H9 (cell line): Measurements from ENCODE around the gene CSNK1A1L. TPM values are rescaled to one million over a fixed set of nuclear protein-coding genes. Genes with fewer than 3 reads are reported as not detected.

ENCODE experiments used
- DNase-seq: peaks from one replicate; pipeline ENCODE4 v3.0.0-alpha.2; 2017
- H2AFZ ChIP-seq: one replicate; pipeline ENCODE4 v1.6.1; 2013; ENCODE audit warnings: mild to moderate bottlenecking, low read length, control low read depth, moderate library complexity
- H2AK5ac ChIP-seq: 2 replicates; pipeline ENCODE4 v1.6.1; 2013; ENCODE audit warnings: low read length, control low read depth, mixed read lengths; ENCODE audit not compliant: insufficient read length
- H2BK120ac ChIP-seq: one replicate; pipeline ENCODE4 v1.6.1; 2013; ENCODE audit warnings: low read depth, mild to moderate bottlenecking, low read length, control low read depth, inconsistent platforms; ENCODE audit not compliant: poor library complexity, severe bottlenecking
- H2BK12ac ChIP-seq: 2 replicates; pipeline ENCODE4 v1.6.1; 2013; ENCODE audit warnings: low read length, control low read depth, mixed read lengths, low read depth; ENCODE audit not compliant: insufficient read length
- H2BK15ac ChIP-seq: 2 replicates; pipeline ENCODE4 v1.6.1; 2013; ENCODE audit warnings: low read depth, low read length, control low read depth
- H2BK20ac ChIP-seq: one replicate; pipeline ENCODE4 v1.6.1; 2013; ENCODE audit warnings: low read depth, mild to moderate bottlenecking, low read length, control low read depth, inconsistent platforms; ENCODE audit not compliant: poor library complexity, severe bottlenecking
- H2BK5ac ChIP-seq: 2 replicates; pipeline ENCODE4 v1.6.1; 2013; ENCODE audit warnings: low read length, control low read depth, mixed read lengths; ENCODE audit not compliant: insufficient read length
- H3K14ac ChIP-seq: 2 replicates; pipeline ENCODE4 v1.6.1; 2013; ENCODE audit warnings: low read length, control low read depth; ENCODE audit not compliant: insufficient read depth
- H3K18ac ChIP-seq: 2 replicates; pipeline ENCODE4 v1.6.1; 2013; ENCODE audit warnings: low read depth, mild to moderate bottlenecking, mixed read lengths, low read length, control low read depth; ENCODE audit not compliant: insufficient read length
- H3K23ac ChIP-seq: 2 replicates; pipeline ENCODE4 v1.6.1; 2013; ENCODE audit warnings: low read length, control low read depth, mixed read lengths, low read depth; ENCODE audit not compliant: insufficient read length
- H3K23me2 ChIP-seq: 2 replicates; pipeline ENCODE4 v1.6.1; 2013; ENCODE audit warnings: low read depth, mild to moderate bottlenecking, mixed read lengths, low read length, control low read depth; ENCODE audit not compliant: insufficient read length, poor library complexity, severe bottlenecking
- H3K27ac ChIP-seq: 2 replicates; pipeline ENCODE4 v1.5.1; 2013; ENCODE audit warnings: low read length, control low read depth, mixed read lengths, low read depth; ENCODE audit not compliant: insufficient read length
- H3K27me3 ChIP-seq: 2 replicates; pipeline ENCODE4 v1.6.1; 2013; ENCODE audit warnings: low read length, control low read depth, inconsistent platforms; ENCODE audit not compliant: insufficient read depth
- H3K4ac ChIP-seq: 2 replicates; pipeline ENCODE4 v1.6.1; 2013; ENCODE audit warnings: low read depth, mild to moderate bottlenecking, control low read depth, inconsistent platforms, low read length, moderate library complexity
- H3K4me1 ChIP-seq: 2 replicates; pipeline ENCODE4 v1.6.1; 2013; ENCODE audit warnings: low read length, control low read depth, inconsistent platforms; ENCODE audit not compliant: insufficient read depth
- H3K4me2 ChIP-seq: 2 replicates; pipeline ENCODE4 v1.6.1; 2013; ENCODE audit warnings: low read length, control low read depth, mixed read lengths; ENCODE audit not compliant: insufficient read length, insufficient read depth
- H3K56ac ChIP-seq: 2 replicates; pipeline ENCODE4 v1.6.1; 2013; ENCODE audit warnings: low read depth, mild to moderate bottlenecking, mixed read lengths, low read length, control low read depth; ENCODE audit not compliant: insufficient read length
- H3K79me1 ChIP-seq: 2 replicates; pipeline ENCODE4 v1.6.1; 2013; ENCODE audit warnings: low read depth, mild to moderate bottlenecking, moderate library complexity, low read length, control low read depth, inconsistent platforms; ENCODE audit not compliant: insufficient read depth, poor library complexity, severe bottlenecking
- H3K79me2 ChIP-seq: 2 replicates; pipeline ENCODE4 v1.6.1; 2013; ENCODE audit warnings: low read length, control low read depth, inconsistent platforms; ENCODE audit not compliant: insufficient read depth
- H3K9ac ChIP-seq: 2 replicates; pipeline ENCODE4 v1.6.1; 2013; ENCODE audit warnings: low read length, control low read depth, mixed read lengths; ENCODE audit not compliant: insufficient read length; ENCODE audit errors: extremely low read depth
- H3K9me3 ChIP-seq: one replicate; pipeline ENCODE4 v1.6.1; 2013; ENCODE audit warnings: low read depth, low read length, inconsistent platforms; ENCODE audit not compliant: control insufficient read depth
- H3T11ph ChIP-seq: one replicate; pipeline ENCODE4 v1.6.1; 2013; ENCODE audit warnings: mild to moderate bottlenecking, low read length, control low read depth, inconsistent platforms
- H4K20me1 ChIP-seq: one replicate; pipeline ENCODE4 v1.6.1; 2013; ENCODE audit not compliant: control insufficient read depth, insufficient read length, insufficient read depth
- H4K5ac ChIP-seq: 2 replicates; pipeline ENCODE4 v1.6.1; 2013; ENCODE audit warnings: low read depth, mild to moderate bottlenecking, mixed read lengths, low read length, control low read depth; ENCODE audit not compliant: insufficient read length
- H4K8ac ChIP-seq: replicated peaks from 2 replicates; pipeline ENCODE4 v1.6.1; 2013; ENCODE audit warnings: low read length, control low read depth, mixed read lengths, low read depth; ENCODE audit not compliant: insufficient read length
- H4K91ac ChIP-seq: 2 replicates; pipeline ENCODE4 v1.6.1; 2013; ENCODE audit warnings: low read depth, mild to moderate bottlenecking, moderate library complexity, mixed read lengths, low read length, control low read depth; ENCODE audit not compliant: insufficient read length
- H3K27ac Mint-ChIP-seq, 3 experiments: 2 replicates in 2 of 3; 3 replicates in 1 of 3; pipeline ENCODE4 v1.8.0; 2020 to 2021; ENCODE audit warnings: mixed read lengths in 3 of 3, mild to moderate bottlenecking in 1 of 3, moderate library complexity in 1 of 3
- H3K27me3 Mint-ChIP-seq: 2 replicates; pipeline ENCODE4 v1.8.0; 2021; ENCODE audit warnings: low read depth, mild to moderate bottlenecking, moderate library complexity, mixed read lengths
- H3K36me3 Mint-ChIP-seq, 3 experiments: 2 replicates in 2 of 3; 3 replicates in 1 of 3; pipeline ENCODE4 v1.8.0; 2020 to 2021; ENCODE audit warnings: low read depth in 3 of 3, mixed read lengths in 3 of 3; ENCODE audit not compliant: insufficient read depth in 1 of 3
- H3K4me1 Mint-ChIP-seq, 2 experiments: 2 replicates each; pipeline ENCODE4 v1.8.0; 2020; ENCODE audit warnings: mixed read lengths in 2 of 2
- H3K4me3 Mint-ChIP-seq, 2 experiments: 2 replicates in 1 of 2; 3 replicates in 1 of 2; pipeline ENCODE4 v1.8.0; 2020 to 2021; ENCODE audit warnings: mild to moderate bottlenecking in 2 of 2, mixed read lengths in 2 of 2, moderate library complexity in 1 of 2
- H3K9me3 Mint-ChIP-seq, 2 experiments: 2 replicates in 1 of 2; 3 replicates in 1 of 2; pipeline ENCODE4 v1.8.0; 2020; ENCODE audit warnings: mild to moderate bottlenecking in 2 of 2, mixed read lengths in 2 of 2, moderate library complexity in 1 of 2
- WGBS: extraction: QIAGEN DNeasy Blood & Tissue Kit; methylation state at CpG from one replicate; pipeline ENCODE4 v1.1.7; 2013; ENCODE audit warnings: missing lambda C conversion rate, low lambda C conversion rate, mixed read lengths; ENCODE audit not compliant: insufficient read length; ENCODE audit errors: extremely low coverage; 5-methylcytosine and 5-hydroxymethylcytosine counted together
- total RNA-seq: library from RNA; stranded (reverse); gene quantifications from 2 replicates; pipeline ENCODE4 v1.2.1, GENCODE V29; 2021
- TF ChIP-seq, protein P1 (sequence below): fragments of 200-600 bp; sonication (generic); conservative IDR thresholded peaks from 3 replicates; pipeline ENCODE4 v1.8.0; 2021; ENCODE audit warnings: antibody characterized with exemption, mild to moderate bottlenecking

The CSNK1A1L gene
- total RNA-seq, 1 experiment from 2014 or later = not detected

DNA sequence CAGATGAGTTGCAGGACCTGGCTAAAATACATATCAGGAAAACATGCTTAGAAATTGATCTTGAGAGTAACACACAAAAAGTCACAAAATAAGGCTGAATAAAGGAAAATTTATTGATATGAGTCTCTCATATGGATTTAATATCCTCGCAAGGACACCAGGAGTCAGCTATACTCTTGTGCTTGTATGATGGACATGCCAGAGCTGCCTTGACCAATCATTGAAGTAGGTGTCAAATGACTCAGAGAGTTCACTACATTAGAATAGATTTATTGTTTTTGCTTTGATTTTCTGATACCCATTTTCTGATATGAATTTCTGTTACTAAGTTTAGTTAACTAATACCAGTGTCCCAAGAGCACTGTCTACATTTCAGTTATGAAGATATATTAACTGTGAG, 37.4 kb upstream of the CSNK1A1L start:
- Histone ChIP-seq H4K20me1 (no peaks in the 10 kb centered on the region), H3K18ac (no peak overlapping the region), H4K8ac (no peak overlapping the region), H3K23ac (no peak overlapping the region), H2BK5ac (no peak overlapping the region), H3K4me2 (no peak overlapping the region), H2AK5ac (no peak overlapping the region), H2BK120ac (no peak overlapping the region), H3K79me2 (no peaks in the 10 kb centered on the region), H3K56ac (no peak overlapping the region), H4K5ac (no peak overlapping the region), H3K4me1 (no peaks in the 10 kb centered on the region), H3K79me1 (no peaks in the 10 kb centered on the region), H4K91ac (no peak overlapping the region), H3K27me3 (no peaks in the 10 kb centered on the region), H3K9me3 (no peaks in the 10 kb centered on the region), H3K4ac (no peak overlapping the region), H2BK15ac (no peak overlapping the region), H3K27ac (no peak overlapping the region), H3K9ac (no peak overlapping the region), H3T11ph (no peak overlapping the region), H2BK20ac (no peak overlapping the region), H3K23me2 (no peaks in the 10 kb centered on the region), H3K14ac (no peak overlapping the region), H2BK12ac (no peak overlapping the region), H2AFZ (no peak overlapping the region)
- H3K27ac Mint-ChIP-seq = no peak overlapping the region
- no peaks in the 10 kb centered on the region for H3K4me1 Mint-ChIP-seq
- no peak overlapping the region for H3K4me3 Mint-ChIP-seq
- TF ChIP-seq, protein P1, sequence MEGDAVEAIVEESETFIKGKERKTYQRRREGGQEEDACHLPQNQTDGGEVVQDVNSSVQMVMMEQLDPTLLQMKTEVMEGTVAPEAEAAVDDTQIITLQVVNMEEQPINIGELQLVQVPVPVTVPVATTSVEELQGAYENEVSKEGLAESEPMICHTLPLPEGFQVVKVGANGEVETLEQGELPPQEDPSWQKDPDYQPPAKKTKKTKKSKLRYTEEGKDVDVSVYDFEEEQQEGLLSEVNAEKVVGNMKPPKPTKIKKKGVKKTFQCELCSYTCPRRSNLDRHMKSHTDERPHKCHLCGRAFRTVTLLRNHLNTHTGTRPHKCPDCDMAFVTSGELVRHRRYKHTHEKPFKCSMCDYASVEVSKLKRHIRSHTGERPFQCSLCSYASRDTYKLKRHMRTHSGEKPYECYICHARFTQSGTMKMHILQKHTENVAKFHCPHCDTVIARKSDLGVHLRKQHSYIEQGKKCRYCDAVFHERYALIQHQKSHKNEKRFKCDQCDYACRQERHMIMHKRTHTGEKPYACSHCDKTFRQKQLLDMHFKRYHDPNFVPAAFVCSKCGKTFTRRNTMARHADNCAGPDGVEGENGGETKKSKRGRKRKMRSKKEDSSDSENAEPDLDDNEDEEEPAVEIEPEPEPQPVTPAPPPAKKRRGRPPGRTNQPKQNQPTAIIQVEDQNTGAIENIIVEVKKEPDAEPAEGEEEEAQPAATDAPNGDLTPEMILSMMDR = no peak
- H3K36me3 Mint-ChIP-seq = no peaks in the 10 kb centered on the region
- no CpG with 5 or more reads among the region's 1 CpG for WGBS
- H3K27me3 Mint-ChIP-seq = no peaks in the 10 kb centered on the region
- DNase-seq = no peak
- H3K9me3 Mint-ChIP-seq = no peaks in the 10 kb centered on the region
